ENCODE data around the gene SCO2.

Gene SCO2

DNA sequence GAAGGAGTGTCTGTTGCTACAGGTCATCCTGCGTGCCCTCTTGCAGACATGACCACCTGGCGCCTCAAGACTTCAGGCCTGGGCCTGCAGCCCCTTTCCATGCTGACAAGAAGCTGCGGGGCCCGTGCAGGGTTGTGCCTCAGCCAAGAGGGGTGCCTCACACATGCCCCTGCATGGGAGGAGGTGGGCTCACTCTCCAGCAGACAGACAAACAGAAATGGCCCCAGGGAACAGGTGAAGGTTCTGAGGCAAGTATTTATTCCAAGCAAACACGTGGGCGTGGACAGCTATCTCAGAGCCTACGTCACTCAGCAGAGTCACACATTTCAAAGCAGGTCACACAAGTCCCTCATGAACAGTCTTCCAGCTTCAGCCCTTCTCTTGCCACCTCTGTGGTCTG lies 43.2 kb upstream of the SCO2 start:
- H3K4me3 ChIP-seq (ENCODE audit: severe bottlenecking): no peak overlapping the region
- H3K36me3 ChIP-seq (ENCODE audit: low read depth): peaks cover 12% of the 10 kb centered on the region
- TF ChIP-seq, protein P1, sequence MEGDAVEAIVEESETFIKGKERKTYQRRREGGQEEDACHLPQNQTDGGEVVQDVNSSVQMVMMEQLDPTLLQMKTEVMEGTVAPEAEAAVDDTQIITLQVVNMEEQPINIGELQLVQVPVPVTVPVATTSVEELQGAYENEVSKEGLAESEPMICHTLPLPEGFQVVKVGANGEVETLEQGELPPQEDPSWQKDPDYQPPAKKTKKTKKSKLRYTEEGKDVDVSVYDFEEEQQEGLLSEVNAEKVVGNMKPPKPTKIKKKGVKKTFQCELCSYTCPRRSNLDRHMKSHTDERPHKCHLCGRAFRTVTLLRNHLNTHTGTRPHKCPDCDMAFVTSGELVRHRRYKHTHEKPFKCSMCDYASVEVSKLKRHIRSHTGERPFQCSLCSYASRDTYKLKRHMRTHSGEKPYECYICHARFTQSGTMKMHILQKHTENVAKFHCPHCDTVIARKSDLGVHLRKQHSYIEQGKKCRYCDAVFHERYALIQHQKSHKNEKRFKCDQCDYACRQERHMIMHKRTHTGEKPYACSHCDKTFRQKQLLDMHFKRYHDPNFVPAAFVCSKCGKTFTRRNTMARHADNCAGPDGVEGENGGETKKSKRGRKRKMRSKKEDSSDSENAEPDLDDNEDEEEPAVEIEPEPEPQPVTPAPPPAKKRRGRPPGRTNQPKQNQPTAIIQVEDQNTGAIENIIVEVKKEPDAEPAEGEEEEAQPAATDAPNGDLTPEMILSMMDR (IDR thresholded peaks at IDR 0.05; ENCODE audit: poor library complexity, severe bottlenecking): no peak
- H3K4me1 ChIP-seq (ENCODE audit: insufficient read depth, poor library complexity, severe bottlenecking): no peaks in the 10 kb centered on the region
- DNase-seq (ENCODE audit: low spot score) (no peak), ATAC-seq (ENCODE audit: low read depth) (no peak)
- H3K27ac ChIP-seq (ENCODE audit: poor library complexity, severe bottlenecking): no peak overlapping the region
- no peaks in the 10 kb centered on the region for H3K9me3 ChIP-seq (ENCODE audit: severe bottlenecking)
- no peaks in the 10 kb centered on the region for H3K27me3 ChIP-seq (ENCODE audit: insufficient read depth, poor library complexity, severe bottlenecking)

DNA sequence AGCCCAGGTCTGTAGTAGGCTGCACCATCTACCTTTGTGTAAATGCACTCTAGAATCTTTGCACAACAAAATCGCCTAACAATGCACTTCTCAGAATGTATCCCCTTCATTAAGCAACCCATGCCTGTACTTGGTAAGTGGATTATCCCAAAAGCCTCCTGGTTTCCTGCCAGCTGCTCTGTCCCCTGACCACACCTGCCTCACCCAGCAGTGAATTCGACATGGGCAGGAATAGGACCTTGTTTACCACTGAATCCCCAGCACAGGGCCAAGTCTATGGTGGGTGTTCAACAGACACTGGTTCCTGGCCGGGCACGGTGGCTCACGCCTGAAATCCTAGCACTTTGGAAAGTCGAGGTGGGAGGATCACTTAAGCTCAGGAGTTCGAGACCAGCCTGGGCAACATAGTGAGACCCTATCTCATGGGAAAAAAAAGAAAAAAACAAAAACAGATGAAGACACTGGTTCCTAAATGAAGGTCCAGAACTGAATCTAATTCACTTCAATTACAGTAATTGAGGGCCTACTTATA lies 42.4 kb upstream of the SCO2 start:
- no peak overlapping the region for H3K4me3 ChIP-seq (ENCODE audit: severe bottlenecking)
- peaks cover 12% of the 10 kb centered on the region for H3K36me3 ChIP-seq (ENCODE audit: low read depth)
- TF ChIP-seq, protein P1 (IDR thresholded peaks at IDR 0.05; ENCODE audit: poor library complexity, severe bottlenecking): no peak
- no peak for DNase-seq (ENCODE audit: low spot score)
- ATAC-seq (ENCODE audit: low read depth): no peak
- no peaks in the 10 kb centered on the region for H3K4me1 ChIP-seq (ENCODE audit: insufficient read depth, poor library complexity, severe bottlenecking)
- H3K27me3 ChIP-seq (ENCODE audit: insufficient read depth, poor library complexity, severe bottlenecking): no peaks in the 10 kb centered on the region
- no peak overlapping the region for H3K27ac ChIP-seq (ENCODE audit: poor library complexity, severe bottlenecking)
- no peaks in the 10 kb centered on the region for H3K9me3 ChIP-seq (ENCODE audit: severe bottlenecking)

DNA sequence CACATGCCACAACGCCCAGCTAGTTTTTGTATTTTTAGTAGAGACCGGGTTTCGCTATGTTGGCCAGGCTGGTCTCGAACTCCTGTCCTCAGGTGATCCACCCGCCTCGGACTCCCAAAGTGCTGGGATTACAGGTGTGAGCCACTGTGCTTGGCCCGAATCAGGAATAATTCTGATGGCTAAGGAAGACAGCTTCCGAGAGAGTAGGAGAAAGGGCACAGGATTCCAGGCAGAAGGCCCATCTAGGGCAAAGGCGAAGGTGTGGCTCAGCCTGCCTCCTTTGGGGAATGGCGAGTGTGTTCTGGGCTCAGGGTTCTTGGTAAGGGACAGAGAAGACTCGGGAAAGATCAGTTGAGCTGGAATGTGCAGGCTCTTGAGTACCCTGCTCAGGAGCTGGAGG lies 38.9 kb upstream of the SCO2 start:
- no peak for ATAC-seq (ENCODE audit: low read depth)

DNA sequence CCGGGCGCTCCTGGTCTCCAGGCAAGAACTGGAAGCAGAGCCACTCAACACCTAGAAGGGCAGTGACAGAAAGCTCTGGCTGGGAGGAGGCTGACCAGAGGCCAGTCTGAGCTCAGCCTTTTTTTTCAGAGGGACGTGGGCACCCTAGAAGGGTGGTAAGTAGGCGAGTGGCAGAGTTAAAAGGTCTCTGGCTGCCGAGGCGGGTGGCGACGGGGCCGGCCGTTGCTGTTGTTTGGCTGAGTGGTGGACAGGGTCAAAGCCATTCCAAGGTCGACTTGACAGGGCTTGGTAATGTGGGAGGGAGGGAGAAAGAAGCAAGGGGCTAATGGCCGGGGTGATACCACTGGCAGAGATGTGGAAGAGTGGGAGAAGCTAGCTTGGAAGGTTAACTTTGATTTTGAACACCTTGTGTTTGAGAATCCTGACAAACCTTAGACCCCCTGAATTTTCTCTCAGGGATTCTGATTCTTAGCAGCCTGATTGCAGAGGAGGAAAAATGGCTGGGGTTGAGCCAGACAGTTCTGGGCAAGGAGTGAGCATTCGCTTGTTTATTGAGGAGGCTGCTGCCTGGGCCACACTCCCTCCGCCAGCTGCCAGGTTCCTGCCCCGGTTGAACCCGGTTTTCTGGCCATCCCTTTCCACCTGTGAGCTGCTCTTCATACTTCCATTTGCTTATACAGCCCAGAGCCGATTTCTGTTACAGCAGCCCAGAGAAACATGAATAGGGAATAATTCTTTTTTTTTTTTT lies 38.2 kb upstream of the SCO2 start:
- Histone ChIP-seq H3K36me3 (ENCODE audit: low read depth) (no peaks in the 10 kb centered on the region), H3K27ac (ENCODE audit: poor library complexity, severe bottlenecking) (no peak overlapping the region), H3K27me3 (ENCODE audit: insufficient read depth, poor library complexity, severe bottlenecking) (no peaks in the 10 kb centered on the region), H3K9me3 (ENCODE audit: severe bottlenecking) (no peaks in the 10 kb centered on the region), H3K4me1 (ENCODE audit: insufficient read depth, poor library complexity, severe bottlenecking) (no peaks in the 10 kb centered on the region), H3K4me3 (ENCODE audit: severe bottlenecking) (peak overlapping the region; percentile 39)
- DNase-seq (ENCODE audit: low spot score) (no peak), ATAC-seq (ENCODE audit: low read depth) (peak; percentile 15; the same call in 2 of the 3 replicates)
- TF ChIP-seq, protein P1 (IDR thresholded peaks at IDR 0.05; ENCODE audit: poor library complexity, severe bottlenecking): no peak

More for the DNA sequence above, 38.9 kb upstream of the SCO2 start:
- DNase-seq (ENCODE audit: low spot score): no peak
- Histone ChIP-seq H3K27me3 (ENCODE audit: insufficient read depth, poor library complexity, severe bottlenecking) (no peaks in the 10 kb centered on the region), H3K4me3 (ENCODE audit: severe bottlenecking) (no peak overlapping the region), H3K4me1 (ENCODE audit: insufficient read depth, poor library complexity, severe bottlenecking) (no peaks in the 10 kb centered on the region), H3K9me3 (ENCODE audit: severe bottlenecking) (no peaks in the 10 kb centered on the region), H3K27ac (ENCODE audit: poor library complexity, severe bottlenecking) (no peak overlapping the region), H3K36me3 (ENCODE audit: low read depth) (no peaks in the 10 kb centered on the region; the same call in 1 of the 2 replicates)
- TF ChIP-seq, protein P1 (IDR thresholded peaks at IDR 0.05; ENCODE audit: poor library complexity, severe bottlenecking): no peak
